ENCODE measurements around the gene PEF1. TPM values are rescaled to one million over a fixed set of nuclear protein-coding genes. Genes with fewer than 3 reads are reported as not detected.

PEF1 gene
- total RNA-seq, 1 experiment from 2014 or later: 40.3 TPM

DNA sequence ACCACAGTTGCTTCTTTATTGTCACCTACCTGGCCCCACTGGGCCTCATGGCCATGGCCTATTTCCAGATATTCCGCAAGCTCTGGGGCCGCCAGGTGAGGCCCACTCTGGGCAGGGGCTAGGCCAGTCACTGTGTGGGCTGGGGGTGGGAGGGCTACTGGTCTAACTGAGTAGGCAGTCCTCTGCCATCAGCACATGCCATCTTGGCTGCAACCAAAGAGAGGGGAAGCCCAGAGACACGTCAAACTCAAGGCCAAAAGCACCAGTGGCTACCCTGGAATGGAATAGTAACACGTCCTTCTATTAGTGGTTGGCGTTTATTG is 23.2 kb downstream of the PEF1 start:
- Histone ChIP-seq H2AFZ (ENCODE audit: low read length) (no peak overlapping the region), H2BK20ac (ENCODE audit: low read depth, low read length, poor library complexity, severe bottlenecking) (no peak overlapping the region), H3K27me3 (ENCODE audit: insufficient read depth, low read length) (peaks cover 9% of the 10 kb centered on the region; the same call in 1 of the 2 replicates), H3K79me2 (ENCODE audit: insufficient read depth, low read length) (no peaks in the 10 kb centered on the region), H4K91ac (ENCODE audit: insufficient read length, low read depth, low read length) (no peak overlapping the region), H3K27ac (ENCODE audit: insufficient read length, low read depth, low read length) (no peak overlapping the region), H3K56ac (ENCODE audit: insufficient read length, low read depth, low read length) (no peak overlapping the region), H3K4ac (ENCODE audit: low read depth, low read length) (no peak overlapping the region), H2BK5ac (ENCODE audit: insufficient read length, low read length) (no peak overlapping the region), H2BK15ac (ENCODE audit: low read depth, low read length) (no peak overlapping the region), H3K23ac (ENCODE audit: insufficient read length, low read depth, low read length) (no peak overlapping the region), H3K4me1 (ENCODE audit: insufficient read depth, low read length) (no peaks in the 10 kb centered on the region), H3K14ac (ENCODE audit: insufficient read depth, low read length) (no peak overlapping the region), H3K4me2 (ENCODE audit: insufficient read depth, insufficient read length, low read length) (no peak overlapping the region), H2BK120ac (ENCODE audit: low read depth, low read length, poor library complexity, severe bottlenecking) (no peak overlapping the region), H2BK12ac (ENCODE audit: insufficient read length, low read depth, low read length) (no peak overlapping the region), H2AK5ac (ENCODE audit: insufficient read length, low read length) (no peak overlapping the region), H3T11ph (ENCODE audit: low read length) (no peak overlapping the region), H4K8ac (replicated peaks; ENCODE audit: insufficient read length, low read depth, low read length) (no peak overlapping the region), H3K9me3 (ENCODE audit: control insufficient read depth, low read depth, low read length) (no peaks in the 10 kb centered on the region), H3K18ac (ENCODE audit: insufficient read length, low read depth, low read length) (no peak overlapping the region), H4K5ac (ENCODE audit: insufficient read length, low read depth, low read length) (no peak overlapping the region), H3K23me2 (ENCODE audit: insufficient read length, low read depth, low read length, poor library complexity, severe bottlenecking) (peaks cover 5% of the 10 kb centered on the region), H3K79me1 (ENCODE audit: insufficient read depth, low read depth, low read length, poor library complexity, severe bottlenecking) (no peaks in the 10 kb centered on the region), H4K20me1 (ENCODE audit: control insufficient read depth, insufficient read depth, insufficient read length) (peaks cover 2% of the 10 kb centered on the region), H3K9ac (ENCODE audit: extremely low read depth, insufficient read length, low read length) (no peak overlapping the region)
- peaks cover 26% of the 10 kb centered on the region for H3K27me3 Mint-ChIP-seq (ENCODE audit: low read depth)
- H3K9me3 Mint-ChIP-seq: no peaks in the 10 kb centered on the region
- DNase-seq: no peak
- TF ChIP-seq, protein P1, sequence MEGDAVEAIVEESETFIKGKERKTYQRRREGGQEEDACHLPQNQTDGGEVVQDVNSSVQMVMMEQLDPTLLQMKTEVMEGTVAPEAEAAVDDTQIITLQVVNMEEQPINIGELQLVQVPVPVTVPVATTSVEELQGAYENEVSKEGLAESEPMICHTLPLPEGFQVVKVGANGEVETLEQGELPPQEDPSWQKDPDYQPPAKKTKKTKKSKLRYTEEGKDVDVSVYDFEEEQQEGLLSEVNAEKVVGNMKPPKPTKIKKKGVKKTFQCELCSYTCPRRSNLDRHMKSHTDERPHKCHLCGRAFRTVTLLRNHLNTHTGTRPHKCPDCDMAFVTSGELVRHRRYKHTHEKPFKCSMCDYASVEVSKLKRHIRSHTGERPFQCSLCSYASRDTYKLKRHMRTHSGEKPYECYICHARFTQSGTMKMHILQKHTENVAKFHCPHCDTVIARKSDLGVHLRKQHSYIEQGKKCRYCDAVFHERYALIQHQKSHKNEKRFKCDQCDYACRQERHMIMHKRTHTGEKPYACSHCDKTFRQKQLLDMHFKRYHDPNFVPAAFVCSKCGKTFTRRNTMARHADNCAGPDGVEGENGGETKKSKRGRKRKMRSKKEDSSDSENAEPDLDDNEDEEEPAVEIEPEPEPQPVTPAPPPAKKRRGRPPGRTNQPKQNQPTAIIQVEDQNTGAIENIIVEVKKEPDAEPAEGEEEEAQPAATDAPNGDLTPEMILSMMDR (conservative IDR thresholded peaks at IDR 0.05): no peak
- H3K27ac Mint-ChIP-seq: no peak overlapping the region; a peak in 1 of 7 replicates
- WGBS (ENCODE audit: extremely low coverage, insufficient read length, low lambda C conversion rate): no CpG with 5 or more reads among the region's 5 CpGs
- no peak overlapping the region for H3K4me3 Mint-ChIP-seq
- H3K36me3 Mint-ChIP-seq (ENCODE audit: insufficient read depth in 1 of 3, low read depth in 3 of 3): no peaks in the 10 kb centered on the region
- peaks cover 4 to 17% of the 10 kb centered on the region in 2 experiments; a peak in 3 of 4 replicates for H3K4me1 Mint-ChIP-seq
